C4-2B (cell line): Measurements from ENCODE around the gene IL6ST.

ENCODE experiments used
- CTCF ChIP-seq: fragments of 450-650 bp; conservative IDR thresholded peaks from 2 replicates; pipeline ENCODE4 v1.5.1; 2017; ENCODE audit warnings: mild to moderate bottlenecking
- ZFX ChIP-seq: fragments of 450-650 bp; IDR thresholded peaks from 2 replicates; pipeline ENCODE4 v1.6.1; 2017

GRCh38 chr5:55900776-55901175 lies 94.0 kb downstream of the IL6ST start:
- TF ChIP-seq CTCF (no peak), ZFX (no peak)
